DND-41 (cell line): Measurements from ENCODE around the gene JARID2.

Experiments
- ATAC-seq: fragments of 200-7000 bp; cut with Tn5 transposase; 3 replicates; pipeline ENCODE4 v1.9.1; 2021; ENCODE audit warnings: low read depth; ENCODE audit not compliant: insufficient read depth
- DNase-seq: peaks from one replicate; pipeline ENCODE4 v3.0.0-alpha.2; 2020
- H2AFZ ChIP-seq: 2 replicates; pipeline ENCODE4 v1.6.0; 2012; ENCODE audit warnings: low read depth, low read length
- H3K27ac ChIP-seq: 2 replicates; pipeline ENCODE4 v1.5.1; 2012; ENCODE audit warnings: low read length, inconsistent platforms
- H3K27me3 ChIP-seq: fragments of 200-600 bp; sonication (generic); 2 replicates; pipeline ENCODE4 v1.6.0; 2012; ENCODE audit warnings: low read length, mild to moderate bottlenecking, inconsistent platforms; ENCODE audit not compliant: insufficient read depth, poor library complexity
- H3K36me3 ChIP-seq: 2 replicates; pipeline ENCODE4 v1.5.1; 2012; ENCODE audit warnings: low read length, inconsistent platforms; ENCODE audit not compliant: insufficient read depth
- H3K4me1 ChIP-seq: 2 replicates; pipeline ENCODE4 v1.5.1; 2012; ENCODE audit warnings: mild to moderate bottlenecking, low read length; ENCODE audit not compliant: insufficient read depth
- H3K4me2 ChIP-seq: 2 replicates; pipeline ENCODE4 v1.6.0; 2012; ENCODE audit warnings: mild to moderate bottlenecking, moderate library complexity, low read length, inconsistent platforms; ENCODE audit not compliant: insufficient read depth
- H3K4me3 ChIP-seq, 2 experiments: fragments of 200-600 bp in 1 of 2; shearing (Covaris generic) in 1 of 2; 2 replicates each; pipeline ENCODE4 v1.5.1; 2012 to 2016; ENCODE audit warnings: inconsistent platforms in 2 of 2, low read length in 2 of 2, mild to moderate bottlenecking in 2 of 2, low read depth in 1 of 2, moderate library complexity in 1 of 2
- H3K79me2 ChIP-seq: 2 replicates; pipeline ENCODE4 v1.6.0; 2012; ENCODE audit warnings: low read length, inconsistent platforms; ENCODE audit not compliant: insufficient read depth
- H3K9ac ChIP-seq: 2 replicates; pipeline ENCODE4 v1.6.0; 2012; ENCODE audit warnings: low read depth, mild to moderate bottlenecking, inconsistent platforms, low read length, moderate library complexity
- H3K9me3 ChIP-seq: 2 replicates; pipeline ENCODE4 v1.5.1; 2012; ENCODE audit warnings: low read length, moderate library complexity, mild to moderate bottlenecking, inconsistent platforms; ENCODE audit not compliant: insufficient read depth, severe bottlenecking
- H4K20me1 ChIP-seq: 2 replicates; pipeline ENCODE4 v1.6.0; 2012; ENCODE audit warnings: low read length; ENCODE audit not compliant: insufficient read depth
- EZH2 ChIP-seq: IDR thresholded peaks from 3 replicates; pipeline ENCODE4 v1.6.1; 2012; ENCODE audit warnings: borderline replicate concordance, low read depth, mild to moderate bottlenecking, moderate library complexity, low read length, inconsistent platforms; ENCODE audit not compliant: severe bottlenecking
- TF ChIP-seq, protein P1 (sequence below): IDR thresholded peaks from 2 replicates; pipeline ENCODE4 v1.5.1; 2012; ENCODE audit warnings: borderline replicate concordance, low read length, moderate library complexity, mild to moderate bottlenecking; ENCODE audit not compliant: poor library complexity, severe bottlenecking; ENCODE audit errors: extremely low read depth

JARID2 gene

DNA sequence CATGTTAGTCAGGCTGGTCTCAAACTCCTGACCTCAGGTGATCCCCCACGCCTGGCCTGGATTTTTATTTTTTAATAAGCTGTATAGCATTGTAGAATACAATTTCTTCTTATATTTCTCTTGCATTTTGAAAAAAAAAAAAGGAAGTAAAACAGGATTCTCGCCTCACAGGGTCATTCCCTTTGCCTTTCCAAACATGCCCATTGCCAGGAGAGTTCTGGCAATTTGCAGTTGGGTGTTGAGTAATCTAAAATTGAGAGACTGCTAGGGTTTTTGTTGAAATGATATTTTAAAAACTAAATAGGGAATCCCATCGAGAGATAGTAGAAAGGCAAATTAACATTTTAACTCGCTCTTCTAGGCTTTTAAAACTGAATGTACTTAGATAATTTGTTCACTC, 196.1 kb downstream of the JARID2 start:
- no peak for DNase-seq
- Histone ChIP-seq H3K4me2 (no peak overlapping the region), H3K79me2 (peaks cover 47% of the 10 kb centered on the region), H3K4me1 (peaks cover 37% of the 10 kb centered on the region), H2AFZ (no peak overlapping the region), H4K20me1 (peaks cover 25% of the 10 kb centered on the region), H3K4me3 (no peak overlapping the region), H3K27me3 (no peaks in the 10 kb centered on the region), H3K36me3 (no peaks in the 10 kb centered on the region), H3K27ac (no peak overlapping the region), H3K9me3 (no peaks in the 10 kb centered on the region), H3K9ac (no peak overlapping the region)
- no peak for TF ChIP-seq EZH2
- TF ChIP-seq, protein P1, sequence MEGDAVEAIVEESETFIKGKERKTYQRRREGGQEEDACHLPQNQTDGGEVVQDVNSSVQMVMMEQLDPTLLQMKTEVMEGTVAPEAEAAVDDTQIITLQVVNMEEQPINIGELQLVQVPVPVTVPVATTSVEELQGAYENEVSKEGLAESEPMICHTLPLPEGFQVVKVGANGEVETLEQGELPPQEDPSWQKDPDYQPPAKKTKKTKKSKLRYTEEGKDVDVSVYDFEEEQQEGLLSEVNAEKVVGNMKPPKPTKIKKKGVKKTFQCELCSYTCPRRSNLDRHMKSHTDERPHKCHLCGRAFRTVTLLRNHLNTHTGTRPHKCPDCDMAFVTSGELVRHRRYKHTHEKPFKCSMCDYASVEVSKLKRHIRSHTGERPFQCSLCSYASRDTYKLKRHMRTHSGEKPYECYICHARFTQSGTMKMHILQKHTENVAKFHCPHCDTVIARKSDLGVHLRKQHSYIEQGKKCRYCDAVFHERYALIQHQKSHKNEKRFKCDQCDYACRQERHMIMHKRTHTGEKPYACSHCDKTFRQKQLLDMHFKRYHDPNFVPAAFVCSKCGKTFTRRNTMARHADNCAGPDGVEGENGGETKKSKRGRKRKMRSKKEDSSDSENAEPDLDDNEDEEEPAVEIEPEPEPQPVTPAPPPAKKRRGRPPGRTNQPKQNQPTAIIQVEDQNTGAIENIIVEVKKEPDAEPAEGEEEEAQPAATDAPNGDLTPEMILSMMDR = no peak
- no peak for ATAC-seq

DNA sequence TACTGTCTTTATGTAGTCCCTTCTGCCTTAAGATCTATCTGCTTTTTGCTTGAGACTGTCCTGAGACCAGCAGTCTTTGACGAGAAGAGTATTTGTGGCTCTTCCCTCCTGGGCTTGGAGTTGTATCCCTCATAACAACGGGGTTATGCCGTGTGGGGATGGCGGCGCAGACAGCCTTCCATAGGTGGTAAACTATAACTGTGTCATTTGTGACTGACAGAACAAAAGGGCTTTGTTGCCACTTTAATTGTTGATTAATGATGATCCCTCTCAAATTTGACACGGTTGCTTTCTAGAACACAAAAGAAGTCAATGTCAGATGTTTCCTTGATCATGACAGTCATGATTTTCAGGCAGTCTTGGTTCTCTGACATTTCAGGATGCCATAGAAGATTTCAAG, 196.6 kb downstream of the JARID2 start:
- peaks cover 52% of the 10 kb centered on the region for H3K79me2 ChIP-seq
- no peak for DNase-seq
- no peaks in the 10 kb centered on the region for H3K36me3 ChIP-seq
- H3K4me2 ChIP-seq = no peak overlapping the region
- no peaks in the 10 kb centered on the region for H3K27me3 ChIP-seq
- H3K27ac ChIP-seq = no peak overlapping the region
- H2AFZ ChIP-seq = no peak overlapping the region
- no peak for ATAC-seq
- no peak overlapping the region for H3K4me3 ChIP-seq
- H3K9me3 ChIP-seq = no peaks in the 10 kb centered on the region
- no peak for TF ChIP-seq EZH2
- TF ChIP-seq, protein P1 = no peak
- H3K9ac ChIP-seq = no peak overlapping the region
- peaks cover 37% of the 10 kb centered on the region for H3K4me1 ChIP-seq
- peaks cover 29% of the 10 kb centered on the region for H4K20me1 ChIP-seq

DNA sequence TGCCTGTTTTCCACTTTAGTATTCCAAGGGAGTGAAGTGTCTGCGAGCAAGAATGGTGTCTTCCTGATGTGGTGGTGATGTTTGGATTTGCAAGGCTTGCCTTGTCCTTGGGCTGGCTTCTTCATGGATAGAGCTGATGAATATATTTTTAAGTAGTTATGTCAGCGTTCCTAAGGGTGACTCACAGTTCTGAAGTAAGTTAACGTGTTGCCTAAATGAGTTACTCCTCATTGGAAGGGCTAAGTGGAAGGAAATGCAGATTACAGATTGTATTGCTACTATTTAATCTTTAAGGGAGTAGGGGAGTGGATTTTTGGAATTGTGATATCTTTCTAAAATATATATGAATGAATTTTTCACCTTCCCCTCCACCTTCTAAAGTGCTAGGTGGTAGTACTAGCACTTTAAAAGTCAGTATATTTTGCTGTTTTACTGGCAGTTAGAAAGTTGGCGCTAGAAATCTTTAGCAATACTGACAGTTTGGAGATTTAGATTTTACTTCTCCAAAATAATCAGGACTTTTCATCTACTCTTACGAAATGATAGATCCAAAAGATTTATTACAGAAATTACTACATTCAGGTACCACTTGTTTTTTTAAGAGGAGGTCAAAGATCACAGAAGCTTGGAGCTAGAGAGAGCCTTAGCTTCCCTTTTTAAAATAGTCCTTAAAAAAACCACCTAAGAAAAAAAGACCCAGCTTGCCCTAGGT, 197.4 kb downstream of the JARID2 start:
- no peak for TF ChIP-seq EZH2
- TF ChIP-seq, protein P1 = no peak
- Histone ChIP-seq H4K20me1 (peaks cover 35% of the 10 kb centered on the region), H3K27me3 (no peaks in the 10 kb centered on the region), H3K9ac (no peak overlapping the region), H2AFZ (no peak overlapping the region), H3K79me2 (peaks cover 54% of the 10 kb centered on the region), H3K27ac (no peak overlapping the region), H3K4me2 (no peak overlapping the region), H3K4me1 (peaks cover 30% of the 10 kb centered on the region), H3K4me3 (no peak overlapping the region), H3K9me3 (no peaks in the 10 kb centered on the region), H3K36me3 (no peaks in the 10 kb centered on the region)
- ATAC-seq (no peak), DNase-seq (no peak)
